K562 (cell line): ENCODE results near the gene STUB1. TPM values are rescaled to one million over a fixed set of nuclear protein-coding genes. Genes with fewer than 3 reads are reported as not detected.

Experiments
- DEAF1 ChIP-seq: fragments of 450-650 bp; formaldehyde crosslinking; IDR thresholded peaks from 2 replicates; pipeline ENCODE4 v1.4.0; 2020; ENCODE audit warnings: mild to moderate bottlenecking, moderate library complexity
- DLX4 ChIP-seq: fragments of 250-450 bp; sonication (Bioruptor Pico); IDR thresholded peaks from 2 replicates; pipeline ENCODE4 v1.6.1; 2021; ENCODE audit warnings: mild to moderate bottlenecking
- KAT2B ChIP-seq: IDR thresholded peaks from one replicate; pipeline ENCODE4 v1.6.1; 2012; ENCODE audit warnings: low read depth, mild to moderate bottlenecking, control low read depth, inconsistent platforms, low read length, moderate library complexity
- MXD1 ChIP-seq: fragments of 250-450 bp; sonication (Bioruptor Pico); IDR thresholded peaks from 2 replicates; pipeline ENCODE4 v1.8.0; 2021; ENCODE audit warnings: borderline replicate concordance, mild to moderate bottlenecking, moderate library complexity; ENCODE audit not compliant: poor library complexity, severe bottlenecking
- NR2C1 ChIP-seq, 2 experiments: fragments of 450-650 bp; IDR thresholded peaks; 2 replicates each; pipeline ENCODE4 v1.6.1; 2017; ENCODE audit warnings: mild to moderate bottlenecking in 2 of 2, antibody characterized with exemption in 1 of 2, inconsistent platforms in 1 of 2, missing compliant biosample characterization in 1 of 2, missing genetic modification characterization in 1 of 2
- RERE ChIP-seq: sonication (generic); formaldehyde crosslinking; IDR thresholded peaks from 2 replicates; pipeline ENCODE4 v1.8.0; 2023; ENCODE audit warnings: missing genetic modification reagents, mild to moderate bottlenecking, borderline replicate concordance
- SIN3A ChIP-seq, 2 experiments: fragments of 150-350 bp in 1 of 2; IDR thresholded peaks; 2 replicates each; pipeline ENCODE4 v1.6.1; 2011 to 2016; ENCODE audit warnings: borderline replicate concordance in 2 of 2, low read depth in 2 of 2, low read length in 2 of 2, mild to moderate bottlenecking in 2 of 2, moderate library complexity in 2 of 2; ENCODE audit not compliant: control insufficient read depth in 1 of 2
- TEAD2 ChIP-seq: fragments of 450-650 bp; IDR thresholded peaks from 2 replicates; pipeline ENCODE4 v1.6.1; 2016; ENCODE audit warnings: missing genetic modification characterization, control low read depth, missing compliant biosample characterization
- VEZF1 ChIP-seq: fragments of 200-800 bp; sonication (Bioruptor generic); IDR thresholded peaks from 2 replicates; pipeline ENCODE4 v1.6.1; 2017; ENCODE audit warnings: missing genetic modification characterization, missing compliant biosample characterization
- YY1 ChIP-seq, 3 experiments: IDR thresholded peaks; 2 replicates each; pipeline ENCODE4 v1.6.1; 2011; ENCODE audit warnings: low read length in 2 of 3, mild to moderate bottlenecking in 2 of 3, moderate library complexity in 2 of 3, borderline replicate concordance in 1 of 3, control low read depth in 1 of 3, low read depth in 1 of 3; ENCODE audit not compliant: insufficient read depth in 3 of 3, insufficient replicate concordance in 2 of 3, control insufficient read depth in 1 of 3, insufficient read length in 1 of 3; ENCODE audit errors: extremely low read depth in 1 of 3
- ZBTB12 ChIP-seq: fragments of 250-450 bp; sonication (Bioruptor Pico); IDR thresholded peaks from 2 replicates; pipeline ENCODE4 v1.4.0; 2020
- ZNF511 ChIP-seq: sonication (generic); formaldehyde crosslinking; IDR thresholded peaks from 2 replicates; pipeline ENCODE4 v1.8.0; 2022; ENCODE audit warnings: mild to moderate bottlenecking, missing genetic modification reagents
- polyA plus RNA-seq, 8 experiments: library from polyadenylated mRNA; depleted of rRNA in 4 of 8; stranded (reverse) in 5 of 8; unstranded in 3 of 8; fragments of >200 nt; fragmentation: Nextera tagmentation in 2 of 8; fragmentation: Illumina TruSeq in 1 of 8; extraction: Ambion mirVana in 2 of 8; extraction: Trizol in 1 of 8; gene quantifications; 2 replicates each; pipeline versions ENCODE4 v1.2.1 to v1.2.3, GENCODE V29; 2011 to 2014; ENCODE audit warnings: inconsistent platforms in 1 of 8, missing spikeins in 1 of 8
- total RNA-seq, 7 experiments: library from RNA; depleted of rRNA in 6 of 7; stranded (reverse); fragments of >200 nt in 6 of 7; fragmentation: Illumina TruSeq in 2 of 7; extraction: Trizol in 2 of 7; gene quantifications; 2 replicates each; pipeline versions ENCODE4 v1.2.1 to v1.2.3, GENCODE V29; 2011 to 2021; ENCODE audit warnings: low replicate concordance in 1 of 7

The STUB1 gene
- total and polyA plus RNA-seq, 9 of the 15 experiments (the other 6 are each of a cell fraction or from before 2014, with no cell fraction given): 10.6 to 251 (median 152) TPM

- TF ChIP-seq ZNF511 (no peak), VEZF1 (CRISPR knock-in tag) (peak; percentile 37; the same call in 1 of the 2 replicates), YY1 (IDR thresholded peaks at IDR 0.05; ENCODE audit: borderline replicate concordance in 1 of 3, control insufficient read depth in 1 of 3, extremely low read depth in 1 of 3, insufficient read depth in 3 of 3, insufficient read length in 1 of 3, insufficient replicate concordance in 2 of 3, low read depth in 1 of 3, low read length in 2 of 3) (no peak), ZBTB12 (CRISPR knock-in tag) (no peak), DEAF1 (CRISPR knock-in tag) (peak; percentile 79), SIN3A (IDR thresholded peaks at IDR 0.05; ENCODE audit: borderline replicate concordance in 2 of 2, control insufficient read depth in 1 of 2, low read depth in 2 of 2, low read length in 2 of 2) (no peak), TEAD2 (tag) (no peak), KAT2B (no peak), MXD1 (no peak), RERE (CRISPR knock-in tag) (no peak), DLX4 (CRISPR knock-in tag) (no peak), NR2C1 (IDR thresholded peaks at IDR 0.05) (no peak), NR2C1 (tag; IDR thresholded peaks at IDR 0.05) (no peak)
Measured at GRCh38 chr16:711548-712320, 31.5 kb downstream of the STUB1 start (continued).
